Stimulated activated CD4-positive, alpha-beta T cell treated with anti-CD3 and anti-CD28 coated beads, Interleukin-4, amount 100 ng/mL, for 4 hours (primary cell): ENCODE data around the gene MAF.

Experiments used
- DNase-seq, 2 experiments: peaks; one replicate each; pipeline ENCODE4 v3.0.0-alpha.2; 2020

The MAF gene

GRCh38 chr16:79610771-79611170, 10.2 kb upstream of the MAF start:
- no peak for DNase-seq

GRCh38 chr16:79609861-79610260, 9.3 kb upstream of the MAF start:
- DNase-seq, result no peak

- no peak for DNase-seq
These were observed 8.4 kb upstream of the MAF start for GRCh38 chr16:79608976-79609375.

GRCh38 chr16:79607587-79607986, 7.0 kb upstream of the MAF start:
- no peak for DNase-seq

- no peak for DNase-seq
These were observed 5.5 kb upstream of the MAF start for GRCh38 chr16:79605999-79606398.

- DNase-seq, result no peak
These were observed 2.5 kb upstream of the MAF start for GRCh38 chr16:79603055-79603454.

GRCh38 chr16:79602628-79603014, 2.1 kb upstream of the MAF start:
- DNase-seq, result no peak

- DNase-seq, result peak; percentile 73 to 76
These were observed 1.5 kb upstream of the MAF start for GRCh38 chr16:79601931-79602627.

GRCh38 chr16:79601092-79601930, 774 bp upstream of the MAF start:
- peak in 1 of 2 experiments; percentile 22 for DNase-seq

GRCh38 chr16:79599837-79600637, 500 bp downstream of the MAF start:
- DNase-seq, result peak in 1 of 2 experiments; percentile 43

- peak in 1 of 2 experiments; percentile 32 for DNase-seq
These were observed 1.2 kb downstream of the MAF start for GRCh38 chr16:79599256-79599836.

- DNase-seq, result peak; percentile 33 to 35
These were observed 2.0 kb downstream of the MAF start for GRCh38 chr16:79598348-79599181.

GRCh38 chr16:79598063-79598347, 2.5 kb downstream of the MAF start:
- no peak for DNase-seq

GRCh38 chr16:79597277-79598062, 3.1 kb downstream of the MAF start:
- no peak for DNase-seq

GRCh38 chr16:79595931-79596450, 4.5 kb downstream of the MAF start:
- no peak for DNase-seq

- no peak for DNase-seq
These were observed 5.3 kb downstream of the MAF start for GRCh38 chr16:79595231-79595641.

GRCh38 chr16:79593754-79594153, 6.8 kb downstream of the MAF start:
- DNase-seq, result no peak

GRCh38 chr16:79593074-79593531, 7.4 kb downstream of the MAF start:
- DNase-seq, result no peak

GRCh38 chr16:79592186-79592585, 8.4 kb downstream of the MAF start:
- no peak for DNase-seq

- DNase-seq, result no peak
These were observed 10.9 kb downstream of the MAF start for GRCh38 chr16:79589601-79590102.

- no peak for DNase-seq
These were observed 12.6 kb downstream of the MAF start for GRCh38 chr16:79587897-79588296.
